WTC11 (cell line): ENCODE measurements around the gene STRA6. TPM values are rescaled to one million over a fixed set of nuclear protein-coding genes. Genes with fewer than 3 reads are reported as not detected.

Experiments
- ATAC-seq: fragments of 200-7000 bp; cut with Tn5 transposase; 2 replicates; pipeline ENCODE4 v1.10.0; 2021; ENCODE audit warnings: mild to moderate bottlenecking, moderate library complexity
- CTCF ChIA-PET: fragments of 300-600 bp; sonication (Branson Sonifier 250); formaldehyde crosslinking; loops from one replicate; lab custom pipeline; 2021; ENCODE audit warnings: antibody characterized with exemption; lab: Charles Lee
- POLR2A ChIA-PET: fragments of 350-600 bp; sonication (Branson Sonifier 250); formaldehyde crosslinking; loops from one replicate; lab custom pipeline; 2021; ENCODE audit warnings: antibody characterized with exemption; lab: Charles Lee
- DNase-seq: peaks from one replicate; pipeline ENCODE4 v3.0.0; 2021; ENCODE audit warnings: low spot score
- H3K27ac Mint-ChIP-seq: 2 replicates; pipeline ENCODE4 v1.8.0; 2021; ENCODE audit warnings: mixed read lengths
- H3K27me3 Mint-ChIP-seq: 2 replicates; pipeline ENCODE4 v1.8.0; 2021; ENCODE audit warnings: low read depth, mild to moderate bottlenecking, moderate library complexity, mixed read lengths
- H3K36me3 Mint-ChIP-seq: 2 replicates; pipeline ENCODE4 v1.8.0; 2021; ENCODE audit warnings: mixed read lengths
- H3K4me1 Mint-ChIP-seq: 2 replicates; pipeline ENCODE4 v1.8.0; 2022; ENCODE audit warnings: mixed read lengths
- H3K4me3 Mint-ChIP-seq: 2 replicates; pipeline ENCODE4 v1.8.0; 2021; ENCODE audit warnings: mild to moderate bottlenecking, moderate library complexity, mixed read lengths
- H3K9me3 Mint-ChIP-seq: 2 replicates; pipeline ENCODE4 v1.8.0; 2021; ENCODE audit warnings: mixed read lengths
- ESRRA ChIP-seq: sonication (generic); formaldehyde crosslinking; IDR thresholded peaks from 2 replicates; pipeline ENCODE4 v1.8.1; 2022; ENCODE audit warnings: mild to moderate bottlenecking, missing genetic modification reagents, borderline replicate concordance
- HMGA2 ChIP-seq: fragments of 250-450 bp; sonication (Bioruptor Pico); IDR thresholded peaks from 2 replicates; pipeline ENCODE4 v1.4.0; 2021; ENCODE audit warnings: mild to moderate bottlenecking, moderate library complexity
- MXD4 ChIP-seq: fragments of 250-450 bp; sonication (Bioruptor Pico); IDR thresholded peaks from 2 replicates; pipeline ENCODE4 v1.8.0; 2021; ENCODE audit warnings: mild to moderate bottlenecking, moderate library complexity, borderline replicate concordance
- MYBL2 ChIP-seq: sonication (generic); formaldehyde crosslinking; IDR thresholded peaks from 2 replicates; pipeline ENCODE4 v1.8.1; 2023; ENCODE audit warnings: mild to moderate bottlenecking, moderate library complexity, missing genetic modification reagents
- PREB ChIP-seq: sonication (generic); formaldehyde crosslinking; IDR thresholded peaks from 2 replicates; pipeline ENCODE4 v1.8.1; 2022; ENCODE audit warnings: mild to moderate bottlenecking, missing genetic modification reagents, moderate library complexity, borderline replicate concordance
- PRRX2 ChIP-seq: fragments of 250-450 bp; sonication (Bioruptor Pico); IDR thresholded peaks from 2 replicates; pipeline ENCODE4 v1.8.0; 2021; ENCODE audit warnings: mild to moderate bottlenecking
- SMAD3 ChIP-seq: sonication (generic); formaldehyde crosslinking; IDR thresholded peaks from 2 replicates; pipeline ENCODE4 v1.8.0; 2022; ENCODE audit warnings: missing genetic modification reagents, mild to moderate bottlenecking, borderline replicate concordance
- SMAD4 ChIP-seq: sonication (generic); formaldehyde crosslinking; IDR thresholded peaks from 2 replicates; pipeline ENCODE4 v1.8.0; 2022; ENCODE audit warnings: mild to moderate bottlenecking, missing genetic modification reagents
- SOX15 ChIP-seq: fragments of 250-450 bp; sonication (Bioruptor Pico); IDR thresholded peaks from 2 replicates; pipeline ENCODE4 v1.9.0; 2021; ENCODE audit warnings: mild to moderate bottlenecking
- SP1 ChIP-seq: sonication (generic); formaldehyde crosslinking; conservative IDR thresholded peaks from 2 replicates; pipeline ENCODE4 v1.8.1; 2022; ENCODE audit warnings: missing genetic modification reagents
- ZBTB21 ChIP-seq: sonication (generic); formaldehyde crosslinking; IDR thresholded peaks from 2 replicates; pipeline ENCODE4 v1.8.1; 2023; ENCODE audit warnings: mild to moderate bottlenecking, missing genetic modification reagents, borderline replicate concordance
- ZMAT4 ChIP-seq: fragments of 250-450 bp; sonication (Bioruptor Pico); IDR thresholded peaks from 2 replicates; pipeline ENCODE4 v1.9.0; 2021; ENCODE audit warnings: mild to moderate bottlenecking
- ZNF121 ChIP-seq: sonication (generic); formaldehyde crosslinking; IDR thresholded peaks from 2 replicates; pipeline ENCODE4 v1.8.0; 2023; ENCODE audit warnings: missing genetic modification reagents
- ZNF219 ChIP-seq: sonication (generic); formaldehyde crosslinking; IDR thresholded peaks from 2 replicates; pipeline ENCODE4 v1.8.0; 2023; ENCODE audit warnings: missing genetic modification reagents, mild to moderate bottlenecking, borderline replicate concordance
- ZNF396 ChIP-seq: fragments of 250-450 bp; sonication (Bioruptor Pico); IDR thresholded peaks from 2 replicates; pipeline ENCODE4 v1.8.0; 2021; ENCODE audit warnings: mild to moderate bottlenecking, moderate library complexity, borderline replicate concordance
- ZNF416 ChIP-seq: fragments of 250-450 bp; sonication (Bioruptor Pico); IDR thresholded peaks from 2 replicates; pipeline ENCODE4 v1.9.0; 2021; ENCODE audit warnings: mild to moderate bottlenecking, inconsistent platforms
- ZNF423 ChIP-seq: fragments of 250-450 bp; sonication (Bioruptor Pico); IDR thresholded peaks from 2 replicates; pipeline ENCODE4 v2.1.2; 2022; ENCODE audit warnings: mild to moderate bottlenecking, moderate library complexity
- ZSCAN18 ChIP-seq: fragments of 250-450 bp; sonication (Bioruptor Pico); IDR thresholded peaks from 2 replicates; pipeline ENCODE4 v2.1.2; 2022; ENCODE audit warnings: mild to moderate bottlenecking, moderate library complexity
- total RNA-seq: library from RNA; stranded (reverse); gene quantifications from 3 replicates; pipeline ENCODE4 v1.2.3, GENCODE V29; 2021
- TF ChIP-seq, protein P1 (sequence below): fragments of 250-450 bp; sonication (Bioruptor Pico); IDR thresholded peaks from 2 replicates; pipeline ENCODE4 v1.9.0; 2021; ENCODE audit warnings: moderate library complexity, mild to moderate bottlenecking, inconsistent platforms, borderline replicate concordance
- TF ChIP-seq, protein P2 (sequence below): fragments of 250-450 bp; sonication (Bioruptor Pico); conservative IDR thresholded peaks from 2 replicates; pipeline ENCODE4 v1.9.0; 2021; ENCODE audit warnings: mild to moderate bottlenecking

Gene STRA6
- total RNA-seq, 1 experiment from 2014 or later, result 23.2 TPM

DNA sequence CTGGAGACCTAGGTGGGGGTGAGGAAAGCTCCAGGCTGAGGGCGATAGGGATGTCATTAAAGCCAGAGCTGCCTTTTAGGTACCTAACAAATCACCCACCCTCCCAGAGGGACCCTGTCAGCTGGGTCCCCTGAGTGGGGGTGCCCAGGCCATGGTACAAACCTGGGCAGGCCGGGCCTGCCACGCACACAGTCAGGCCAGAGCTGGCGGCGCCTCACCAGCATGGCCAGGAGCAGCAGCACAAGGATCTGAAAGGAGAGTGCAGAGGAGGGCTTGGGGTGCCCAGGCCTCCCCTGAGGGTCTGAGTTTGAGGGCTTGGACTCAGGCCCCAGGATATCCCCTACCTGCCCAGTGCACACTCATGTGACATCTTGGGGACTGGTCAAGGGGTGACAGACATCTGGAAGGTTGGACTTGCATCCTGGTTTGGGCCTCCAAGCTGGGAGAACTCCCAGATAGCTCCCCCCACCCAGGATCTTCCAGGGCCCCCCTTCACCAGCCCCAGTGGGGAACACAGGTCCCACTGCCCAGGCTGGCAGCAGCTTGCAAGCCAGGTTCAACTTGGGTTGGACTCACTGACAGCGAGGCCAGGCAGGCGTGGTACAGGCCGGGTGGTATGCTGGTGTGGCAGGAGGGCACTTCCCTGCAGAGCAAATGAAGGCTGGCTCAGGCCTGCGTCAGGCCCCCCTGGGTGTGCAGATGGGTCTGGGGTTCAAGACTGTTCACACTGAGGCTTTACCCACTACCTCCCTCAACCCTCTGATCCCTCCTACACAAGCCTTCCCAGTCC, 5.2 kb downstream of the STRA6 start:
- Mint-ChIP-seq H3K36me3 (peaks cover 3% of the 10 kb centered on the region; the same call in 1 of the 2 replicates), H3K4me3 (no peak overlapping the region), H3K27me3 (peaks cover 4% of the 10 kb centered on the region), H3K4me1 (peaks cover 29% of the 10 kb centered on the region), H3K9me3 (no peaks in the 10 kb centered on the region), H3K27ac (no peak overlapping the region)
- TF ChIP-seq SMAD4, result no peak
- no peak for TF ChIP-seq ZSCAN18 (CRISPR knock-in tag)
- TF ChIP-seq ZMAT4 (CRISPR knock-in tag), result no peak
- TF ChIP-seq ZBTB21, result no peak
- TF ChIP-seq ZNF423, result no peak
- TF ChIP-seq ESRRA (CRISPR knock-in tag), result no peak
- no peak for TF ChIP-seq ZNF121 (CRISPR knock-in tag)
- TF ChIP-seq HMGA2 (CRISPR knock-in tag), result no peak
- TF ChIP-seq, protein P1, sequence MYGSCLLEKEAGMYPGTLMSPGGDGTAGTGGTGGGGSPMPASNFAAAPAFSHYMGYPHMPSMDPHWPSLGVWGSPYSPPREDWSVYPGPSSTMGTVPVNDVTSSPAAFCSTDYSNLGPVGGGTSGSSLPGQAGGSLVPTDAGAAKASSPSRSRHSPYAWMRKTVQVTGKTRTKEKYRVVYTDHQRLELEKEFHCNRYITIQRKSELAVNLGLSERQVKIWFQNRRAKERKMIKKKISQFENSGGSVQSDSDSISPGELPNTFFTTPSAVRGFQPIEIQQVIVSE (CRISPR knock-in tag), result no peak
- no peak for TF ChIP-seq ZNF219 (CRISPR knock-in tag)
- TF ChIP-seq ZNF396 (CRISPR knock-in tag), result no peak
- TF ChIP-seq, protein P2, sequence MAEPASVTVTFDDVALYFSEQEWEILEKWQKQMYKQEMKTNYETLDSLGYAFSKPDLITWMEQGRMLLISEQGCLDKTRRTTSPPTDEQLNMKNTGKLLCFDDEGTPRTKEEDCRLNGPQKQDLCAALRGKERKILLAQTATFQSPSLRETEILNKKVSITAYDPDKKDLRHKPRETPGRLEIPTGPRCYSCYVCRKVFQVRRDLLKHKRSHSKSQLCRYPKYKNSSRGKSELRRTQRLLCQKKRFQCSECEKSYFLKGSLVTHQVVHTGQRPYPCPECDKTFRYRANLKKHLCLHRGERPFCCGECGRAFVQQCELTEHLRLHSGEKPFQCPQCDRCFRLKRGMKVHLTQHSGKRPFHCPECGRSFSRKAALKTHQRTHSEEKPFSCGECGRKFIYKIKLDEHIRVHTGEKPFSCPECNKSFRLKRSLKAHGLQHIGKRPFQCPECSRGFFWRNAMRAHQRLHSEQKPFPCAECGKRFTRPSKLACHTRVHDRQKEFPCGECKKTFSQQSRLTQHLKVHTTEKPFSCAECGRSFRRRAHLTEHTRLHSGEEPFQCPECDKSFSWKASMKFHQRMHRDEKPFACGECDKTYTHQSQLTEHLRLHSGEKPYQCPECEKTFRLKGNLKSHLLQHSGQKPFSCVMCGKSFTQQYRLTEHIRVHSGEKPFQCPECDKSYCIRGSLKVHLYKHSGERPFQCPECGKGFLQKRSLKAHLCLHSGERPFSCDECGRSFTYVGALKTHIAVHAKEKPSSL (CRISPR knock-in tag), result no peak
- TF ChIP-seq SOX15 (CRISPR knock-in tag), result no peak
- TF ChIP-seq ZNF416 (CRISPR knock-in tag), result no peak
- no peak for TF ChIP-seq SMAD3 (CRISPR knock-in tag)
- no peak for TF ChIP-seq MYBL2 (CRISPR knock-in tag)
- TF ChIP-seq MXD4, result no peak
- TF ChIP-seq PREB (CRISPR knock-in tag), result no peak
- TF ChIP-seq SP1 (CRISPR knock-in tag), result no peak
- ChIA-PET POLR2A (no interaction called here), CTCF (interaction anchor here (1.2 to 3.8 kb wide), 4 partner anchors 110 to 149 kb away, joined by 3 to 24 read pairs (median 5); no protein-coding TSS in a partner anchor)
- no peak for ATAC-seq
- no peak for DNase-seq

- Mint-ChIP-seq H3K27me3 (no peaks in the 10 kb centered on the region; the same call in 1 of the 2 replicates), H3K4me1 (peaks cover 17% of the 10 kb centered on the region), H3K27ac (no peak overlapping the region), H3K4me3 (no peak overlapping the region), H3K36me3 (peaks cover 3% of the 10 kb centered on the region; the same call in 1 of the 2 replicates), H3K9me3 (no peaks in the 10 kb centered on the region)
- no peak for TF ChIP-seq PRRX2 (CRISPR knock-in tag)
- ATAC-seq (no peak), DNase-seq (no peak)
- ChIA-PET CTCF (interaction anchor here (3.8 kb wide), 1 partner anchor 112 kb away, joined by 24 read pairs; no protein-coding TSS in a partner anchor), POLR2A (no interaction called here)
Measured at GRCh38 chr15:74196175-74196574, 6.4 kb downstream of the STRA6 start.
